Stimulated activated CD4-positive, alpha-beta T cell treated with anti-CD3 and anti-CD28 coated beads, Interleukin-4, amount 100 ng/mL, for 48 hours (primary cell): ENCODE data around the gene METRNL.
"Not testable (repeated sequence)": the region's sequence is repeated elsewhere in the genome, so short reads cannot be mapped to it uniquely, and the experiment has no call there.

Source experiments
- DNase-seq, 2 donors: peaks; one replicate each; pipeline ENCODE4 v3.0.0-alpha.2; 2020; ENCODE audit warnings: low read depth in 2 of 2

The METRNL gene

DNA sequence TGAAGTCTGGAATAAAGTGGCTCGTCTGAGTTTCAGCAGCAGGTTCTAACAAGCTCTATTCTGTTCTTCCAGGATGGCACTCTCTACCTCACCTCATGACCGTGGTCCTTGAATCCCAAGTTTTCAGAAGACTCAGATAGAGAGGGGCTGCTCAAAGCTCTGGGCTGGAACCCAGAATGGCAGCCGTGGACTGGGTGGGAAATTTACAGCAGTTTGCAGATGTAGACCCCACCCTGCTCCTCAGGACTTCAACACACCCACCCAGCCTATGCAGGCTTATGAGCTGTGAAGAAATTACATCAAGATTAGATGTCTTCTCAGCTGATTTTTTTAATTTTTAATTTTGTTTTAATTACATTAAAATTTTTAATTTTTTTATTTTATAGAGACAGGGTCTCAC lies 59.4 kb downstream of the METRNL start:
- no peak for DNase-seq

GRCh38 chr17:83139541-83140248 lies 60.3 kb downstream of the METRNL start:
- not testable (repeated sequence) for DNase-seq

GRCh38 chr17:83140249-83140566 lies 60.8 kb downstream of the METRNL start:
- DNase-seq: not testable (repeated sequence)

DNA sequence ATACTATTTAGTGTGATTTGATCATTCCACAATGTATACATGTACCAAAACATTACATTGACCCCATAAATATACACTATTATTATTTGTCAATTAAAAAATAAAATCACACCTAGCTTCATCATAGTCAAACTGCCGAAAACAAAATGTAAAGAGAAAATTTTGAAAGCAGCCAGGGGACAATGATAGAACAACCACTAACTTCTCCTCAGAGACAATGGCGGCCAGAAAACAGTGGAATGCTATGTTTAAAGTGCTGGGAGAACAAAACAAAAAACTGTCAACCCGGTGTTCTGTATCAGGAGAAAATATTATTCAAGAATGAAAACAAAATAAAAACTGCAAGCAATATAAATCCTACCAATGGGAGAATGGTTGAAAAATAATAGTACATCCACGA lies 63.2 kb downstream of the METRNL start:
- no peak for DNase-seq

- no peak for DNase-seq
Observed at GRCh38 chr17:83143817-83144231, 64.4 kb downstream of the METRNL start.
